IPS-20b (cell line): ENCODE results near the gene SLC24A4.

Experiments
- H3K27ac ChIP-seq: one replicate; pipeline ENCODE4 v1.5.1; 2013; ENCODE audit warnings: low read length
- H3K27me3 ChIP-seq: 2 replicates; pipeline ENCODE4 v1.6.1; 2013; ENCODE audit warnings: mild to moderate bottlenecking, low read length, inconsistent platforms; ENCODE audit not compliant: insufficient read depth
- H3K36me3 ChIP-seq: 2 replicates; pipeline ENCODE4 v1.6.1; 2013; ENCODE audit warnings: low read depth, mild to moderate bottlenecking, inconsistent platforms, low read length, moderate library complexity; ENCODE audit not compliant: insufficient read depth
- H3K4me1 ChIP-seq: 2 replicates; pipeline ENCODE4 v1.6.1; 2013; ENCODE audit warnings: mild to moderate bottlenecking, control low read depth, inconsistent platforms, low read length, moderate library complexity; ENCODE audit not compliant: insufficient read depth
- H3K4me3 ChIP-seq: 2 replicates; pipeline ENCODE4 v1.5.1; 2013; ENCODE audit warnings: mild to moderate bottlenecking, low read length, inconsistent platforms
- H3K9ac ChIP-seq: 2 replicates; pipeline ENCODE4 v1.6.1; 2013; ENCODE audit warnings: low read depth, mild to moderate bottlenecking, inconsistent platforms, low read length, moderate library complexity
- H3K9me3 ChIP-seq: 2 replicates; pipeline ENCODE4 v1.6.1; 2013; ENCODE audit warnings: mild to moderate bottlenecking, low read depth, low read length, inconsistent platforms; ENCODE audit not compliant: insufficient read depth

Gene SLC24A4

GRCh38 chr14:92456215-92457015 is 133.4 kb downstream of the SLC24A4 start:
- Histone ChIP-seq H3K4me1 (no peaks in the 10 kb centered on the region), H3K36me3 (no peaks in the 10 kb centered on the region), H3K27ac (no peak overlapping the region), H3K9me3 (no peaks in the 10 kb centered on the region), H3K4me3 (no peak overlapping the region), H3K9ac (no peak overlapping the region), H3K27me3 (no peaks in the 10 kb centered on the region)

- Histone ChIP-seq H3K9ac (no peak overlapping the region), H3K4me3 (no peak overlapping the region), H3K9me3 (no peaks in the 10 kb centered on the region), H3K27ac (no peak overlapping the region), H3K4me1 (no peaks in the 10 kb centered on the region), H3K36me3 (no peaks in the 10 kb centered on the region), H3K27me3 (no peaks in the 10 kb centered on the region)
Measured at GRCh38 chr14:92457016-92457565, 134.1 kb downstream of the SLC24A4 start.

- H3K9ac ChIP-seq: no peak overlapping the region
- no peaks in the 10 kb centered on the region for H3K4me1 ChIP-seq
- H3K27me3 ChIP-seq: no peaks in the 10 kb centered on the region
- no peaks in the 10 kb centered on the region for H3K36me3 ChIP-seq
- H3K9me3 ChIP-seq: no peaks in the 10 kb centered on the region
- H3K27ac ChIP-seq: no peak overlapping the region
- no peak overlapping the region for H3K4me3 ChIP-seq
Measured at GRCh38 chr14:92458136-92459029, 135.4 kb downstream of the SLC24A4 start.

- H3K27me3 ChIP-seq: no peaks in the 10 kb centered on the region
- no peak overlapping the region; the same call in 1 of the 2 replicates for H3K9ac ChIP-seq
- no peaks in the 10 kb centered on the region for H3K9me3 ChIP-seq
- no peaks in the 10 kb centered on the region for H3K36me3 ChIP-seq
- H3K4me1 ChIP-seq: no peaks in the 10 kb centered on the region
- no peak overlapping the region for H3K4me3 ChIP-seq
- H3K27ac ChIP-seq: no peak overlapping the region
Measured at GRCh38 chr14:92459030-92459949, 136.3 kb downstream of the SLC24A4 start.

DNA sequence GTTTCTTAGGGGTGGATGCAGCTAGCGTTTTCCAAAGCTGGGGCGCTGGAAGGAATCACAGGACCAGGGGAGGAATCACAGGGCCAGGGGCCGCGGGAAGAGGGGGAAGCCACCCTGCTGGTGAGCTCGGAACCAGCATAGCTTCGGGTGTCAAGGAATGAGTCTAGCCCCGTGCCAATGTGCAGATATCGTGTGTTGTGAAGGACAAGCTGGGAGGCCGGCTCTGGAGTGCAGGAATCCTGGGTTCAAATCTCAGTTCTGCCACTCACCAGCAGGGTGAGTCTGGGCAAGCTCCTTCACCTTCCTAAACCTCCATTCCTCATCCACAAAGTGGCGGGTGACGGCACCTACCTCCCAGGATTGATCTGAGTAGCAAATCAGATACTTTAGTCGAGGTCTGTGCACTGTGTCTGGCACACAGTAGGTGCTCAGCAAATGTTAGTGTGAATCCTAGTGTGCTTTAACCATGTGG is 137.0 kb downstream of the SLC24A4 start:
- H3K36me3 ChIP-seq: no peaks in the 10 kb centered on the region
- H3K9me3 ChIP-seq: no peaks in the 10 kb centered on the region
- no peak overlapping the region for H3K27ac ChIP-seq
- H3K4me3 ChIP-seq: no peak overlapping the region
- H3K27me3 ChIP-seq: no peaks in the 10 kb centered on the region
- H3K9ac ChIP-seq: no peak overlapping the region
- H3K4me1 ChIP-seq: 0 out of 2 replicates have a peak, but pooled peaks cover 2% of the 10 kb centered on the region

- Histone ChIP-seq H3K27me3 (no peaks in the 10 kb centered on the region), H3K27ac (no peak overlapping the region), H3K9me3 (no peaks in the 10 kb centered on the region), H3K4me3 (no peak overlapping the region), H3K9ac (no peak overlapping the region), H3K4me1 (0 out of 2 replicates have a peak, but pooled peaks cover 4% of the 10 kb centered on the region), H3K36me3 (no peaks in the 10 kb centered on the region)
Measured at GRCh38 chr14:92460541-92460915, 137.6 kb downstream of the SLC24A4 start.

- no peak overlapping the region for H3K9ac ChIP-seq
- H3K9me3 ChIP-seq: no peaks in the 10 kb centered on the region
- H3K4me3 ChIP-seq: no peak overlapping the region
- H3K27me3 ChIP-seq: no peaks in the 10 kb centered on the region
- no peak overlapping the region for H3K27ac ChIP-seq
- no peaks in the 10 kb centered on the region for H3K36me3 ChIP-seq
- 0 out of 2 replicates have a peak, but pooled peaks cover 4% of the 10 kb centered on the region for H3K4me1 ChIP-seq
Measured at GRCh38 chr14:92460916-92461579, 138.1 kb downstream of the SLC24A4 start.

- Histone ChIP-seq H3K9me3 (0 out of 2 replicates have a peak, but pooled peaks cover 1% of the 10 kb centered on the region), H3K9ac (no peak overlapping the region), H3K4me3 (no peak overlapping the region), H3K27ac (no peak overlapping the region), H3K4me1 (0 out of 2 replicates have a peak, but pooled peaks cover 4% of the 10 kb centered on the region), H3K36me3 (no peaks in the 10 kb centered on the region), H3K27me3 (no peaks in the 10 kb centered on the region)
Measured at GRCh38 chr14:92461891-92462290, 138.9 kb downstream of the SLC24A4 start.

DNA sequence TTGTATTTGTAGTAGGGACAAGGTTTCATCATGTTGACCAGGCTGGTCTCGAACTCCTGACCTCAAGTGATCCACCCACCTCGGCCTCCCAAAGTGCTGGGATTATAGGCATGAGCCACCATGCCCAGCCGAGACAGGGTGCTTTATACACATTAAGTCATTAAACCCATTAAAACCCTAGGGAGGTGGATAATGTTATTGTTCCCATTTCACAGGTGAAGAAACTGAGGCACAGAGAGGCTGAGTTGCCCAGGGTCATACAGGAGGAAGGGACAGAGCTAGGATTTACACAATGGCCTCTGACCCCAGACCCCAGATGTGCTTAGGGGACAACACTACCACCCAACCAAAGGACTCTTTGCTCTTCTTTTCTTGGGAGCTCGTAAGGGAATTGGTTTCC is 139.6 kb downstream of the SLC24A4 start:
- Histone ChIP-seq H3K9ac (no peak overlapping the region), H3K27ac (no peak overlapping the region), H3K4me3 (no peak overlapping the region), H3K36me3 (no peaks in the 10 kb centered on the region), H3K9me3 (0 out of 2 replicates have a peak, but pooled peaks cover 3% of the 10 kb centered on the region), H3K4me1 (0 out of 2 replicates have a peak, but pooled peaks cover 4% of the 10 kb centered on the region), H3K27me3 (no peaks in the 10 kb centered on the region)

DNA sequence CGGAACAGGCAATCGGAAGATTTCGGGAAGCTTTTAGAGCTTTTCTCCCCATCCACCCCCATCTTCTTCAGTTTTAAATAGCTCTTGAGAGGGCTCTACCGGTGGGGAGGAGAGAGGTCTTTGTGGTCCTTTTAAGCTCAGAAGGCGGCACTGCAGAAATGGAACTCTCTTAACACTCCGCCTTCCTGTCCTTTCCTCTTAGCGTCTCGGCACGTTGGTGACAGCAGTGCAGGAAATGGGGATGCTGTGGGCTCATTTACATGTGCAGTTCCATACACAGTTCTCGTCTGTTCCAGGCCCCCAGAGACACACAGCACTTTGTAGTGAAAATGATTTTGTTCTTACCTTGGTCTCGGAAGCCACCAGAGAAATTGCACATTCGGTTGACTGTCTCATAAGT is 140.2 kb downstream of the SLC24A4 start:
- H3K9ac ChIP-seq: no peak overlapping the region
- no peaks in the 10 kb centered on the region for H3K27me3 ChIP-seq
- H3K9me3 ChIP-seq: 0 out of 2 replicates have a peak, but pooled peaks cover 3% of the 10 kb centered on the region
- H3K4me1 ChIP-seq: 0 out of 2 replicates have a peak, but pooled peaks cover 4% of the 10 kb centered on the region
- H3K36me3 ChIP-seq: no peaks in the 10 kb centered on the region
- no peak overlapping the region for H3K27ac ChIP-seq
- H3K4me3 ChIP-seq: no peak overlapping the region
